ENCODE measurements around the gene DDRGK1. TPM values are rescaled to one million over a fixed set of nuclear protein-coding genes. Genes with fewer than 3 reads are reported as not detected.
A peak's percentile ranks its signal among the peaks of the same experiment; 100 is the strongest.

The DDRGK1 gene
- total RNA-seq, 3 donors from 2014 or later, result 65.4 to 75.8 (median 68.9) TPM

DNA sequence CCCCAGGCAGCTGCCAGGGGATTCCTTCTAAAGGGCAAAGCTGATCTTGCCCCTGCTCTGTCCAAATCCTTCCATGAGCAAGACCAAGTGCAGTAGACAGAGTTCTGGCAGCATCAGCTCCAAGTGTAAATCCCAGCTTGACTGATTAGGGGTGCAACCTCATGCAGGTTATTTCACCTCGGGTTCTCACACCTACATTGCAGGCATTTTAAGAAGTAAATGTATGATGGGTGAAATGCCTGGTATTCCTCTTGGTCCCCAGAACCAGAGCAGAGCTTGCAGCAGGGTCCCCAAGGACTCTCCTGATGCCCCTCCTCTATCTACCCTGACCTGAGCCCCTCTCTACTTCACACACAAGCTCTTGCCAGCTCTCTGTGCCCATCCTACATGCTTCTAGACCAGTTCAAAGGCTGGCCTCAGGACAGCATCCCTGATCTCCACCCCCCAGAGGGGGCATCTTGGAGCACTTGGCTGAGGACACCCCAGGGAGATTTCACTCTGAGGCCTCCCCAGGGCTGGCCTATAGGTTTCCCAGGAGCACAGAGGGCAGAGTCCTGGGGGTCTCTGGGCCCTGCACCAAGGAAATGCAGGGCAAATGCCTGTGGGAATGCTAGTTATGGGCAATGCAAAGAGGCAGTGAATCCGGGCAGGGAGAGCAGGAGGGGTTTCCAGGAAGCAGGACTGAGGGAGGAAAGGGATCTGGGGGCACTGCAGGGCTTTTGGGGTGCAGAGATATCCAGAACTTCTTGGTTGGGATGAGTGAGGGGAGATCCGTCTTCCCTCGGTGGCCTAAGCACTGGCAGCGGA lies 32.2 kb downstream of the DDRGK1 start:
- Mint-ChIP-seq H3K4me3 (peak overlapping the region; percentile 82), H3K4me1 (ENCODE audit: low read depth) (peaks cover 14% of the 10 kb centered on the region), H3K36me3 (ENCODE audit: insufficient read depth) (peaks cover 1% of the 10 kb centered on the region), H3K9me3 (no peaks in the 10 kb centered on the region), H3K27me3 (ENCODE audit: low read depth) (peaks cover 36% of the 10 kb centered on the region)
- ATAC-seq (no peak), DNase-seq (no peak)

DNA sequence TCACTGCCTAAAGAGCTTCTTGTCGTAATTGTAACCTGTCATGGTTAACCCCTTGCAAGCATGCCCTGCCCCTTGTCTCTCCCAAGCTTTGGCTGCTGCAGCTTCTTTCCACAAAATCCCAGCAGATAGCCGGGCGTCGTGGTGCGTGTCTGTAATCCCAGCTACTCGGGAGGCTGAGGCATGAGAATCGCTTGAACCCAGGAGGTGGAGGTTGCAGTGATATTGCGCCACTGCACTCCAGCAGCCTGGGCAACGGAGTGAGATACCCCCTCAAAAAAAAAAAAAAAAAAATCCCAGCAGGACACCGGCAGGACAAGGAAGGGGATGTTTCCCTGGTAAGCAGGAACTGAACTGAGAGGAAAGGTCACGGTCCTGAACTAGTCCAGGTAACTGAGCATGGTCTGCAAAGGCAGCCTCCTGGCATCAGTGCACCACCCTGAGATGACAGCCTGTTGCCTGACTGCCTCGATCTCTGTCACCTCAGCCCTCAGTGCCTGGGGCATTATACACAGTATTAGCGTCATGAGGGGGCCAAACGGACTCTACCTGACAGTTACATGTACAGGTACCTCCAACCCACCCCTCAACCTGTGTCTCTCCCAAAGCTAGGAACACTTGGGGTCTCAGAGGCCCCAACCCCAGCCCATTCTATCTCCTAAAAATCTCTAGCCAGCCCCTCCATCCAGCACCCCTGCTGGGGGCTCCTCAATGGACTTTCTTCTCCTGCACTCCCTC lies 32.9 kb downstream of the DDRGK1 start:
- Mint-ChIP-seq H3K27me3 (ENCODE audit: low read depth) (peaks cover 38% of the 10 kb centered on the region), H3K4me3 (peak overlapping the region; percentile 82), H3K9me3 (no peaks in the 10 kb centered on the region), H3K4me1 (ENCODE audit: low read depth) (peaks cover 14% of the 10 kb centered on the region), H3K36me3 (ENCODE audit: insufficient read depth) (peaks cover 1% of the 10 kb centered on the region)
- no peak for DNase-seq
- ATAC-seq, result no peak

DNA sequence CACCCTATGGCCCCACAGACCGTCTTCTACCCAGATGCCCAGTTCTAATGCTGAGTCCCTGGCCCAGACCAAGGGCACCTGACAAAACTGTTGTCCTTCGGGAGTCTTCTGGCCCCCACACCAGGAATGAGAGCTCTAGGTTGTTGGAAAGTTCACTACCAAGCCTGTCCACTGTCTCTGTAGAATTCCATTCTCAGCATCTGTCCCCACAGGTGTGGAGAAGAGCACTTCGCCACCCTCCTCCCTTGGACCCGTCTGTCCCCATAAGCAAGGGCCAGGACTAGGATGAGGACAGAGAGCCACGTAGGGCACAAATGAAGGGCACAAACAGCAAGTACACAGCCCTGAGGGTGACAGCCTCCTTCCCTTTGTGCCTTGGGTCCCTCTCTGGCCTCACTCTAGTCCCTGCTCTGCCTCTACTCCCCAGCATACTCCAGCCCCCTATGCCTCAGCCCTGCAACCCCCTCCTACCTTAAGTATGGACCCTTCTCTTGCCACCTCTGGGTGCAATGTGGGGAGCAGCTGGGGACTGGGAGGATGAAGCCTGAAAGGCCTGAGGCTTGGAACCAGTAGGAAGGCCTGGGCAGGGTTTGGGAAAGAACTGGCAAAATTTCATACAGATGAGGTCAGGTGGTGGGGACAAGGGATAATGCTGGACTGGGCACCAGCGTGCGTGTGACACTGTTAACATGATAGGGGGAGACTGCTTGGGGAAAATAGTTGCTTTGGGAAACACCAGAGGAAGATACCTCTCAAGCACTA lies 35.5 kb downstream of the DDRGK1 start:
- Mint-ChIP-seq H3K9me3 (no peaks in the 10 kb centered on the region), H3K4me1 (ENCODE audit: low read depth) (peaks cover 9% of the 10 kb centered on the region), H3K27me3 (ENCODE audit: low read depth) (peaks cover 26% of the 10 kb centered on the region), H3K36me3 (ENCODE audit: insufficient read depth) (peaks cover 1% of the 10 kb centered on the region), H3K4me3 (no peak overlapping the region)
- DNase-seq (no peak), ATAC-seq (no peak)

DNA sequence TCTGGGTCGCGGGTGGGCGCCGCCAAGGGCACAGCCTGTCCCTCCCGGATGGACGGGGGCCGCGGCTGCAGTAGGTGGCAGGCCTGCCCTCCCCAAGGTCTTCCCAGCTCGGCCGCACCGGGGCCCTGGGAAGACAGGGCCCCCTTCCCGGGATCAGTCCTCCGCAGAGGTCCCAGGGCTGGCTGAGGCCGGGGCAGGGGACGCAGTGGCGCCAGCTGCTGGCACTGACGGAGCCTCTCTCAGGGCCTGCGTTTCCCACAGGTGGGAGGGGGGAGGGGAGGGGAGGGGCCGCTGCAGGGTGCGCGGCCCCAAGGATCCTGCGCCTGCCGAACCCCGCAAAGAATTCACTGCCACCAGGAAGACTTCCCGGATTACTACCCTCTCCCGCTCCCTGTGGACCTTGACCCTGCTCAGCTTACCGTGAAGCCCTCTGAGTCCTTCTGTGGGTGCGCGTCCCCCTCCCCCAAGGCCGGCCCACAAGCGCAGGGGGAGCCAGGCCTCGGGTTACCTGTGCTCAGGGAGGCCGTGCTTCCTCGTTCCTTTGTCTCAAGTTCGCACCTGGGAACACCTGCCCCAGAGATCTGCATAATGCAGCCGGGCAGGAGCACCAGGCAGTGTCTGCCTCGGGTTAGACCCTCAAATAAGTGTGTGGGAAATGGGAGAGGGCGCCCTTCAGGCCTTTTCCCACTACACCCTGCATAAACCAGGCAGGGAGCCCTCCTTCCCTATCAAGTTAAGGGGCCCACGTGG lies 36.2 kb downstream of the DDRGK1 start:
- Mint-ChIP-seq H3K4me1 (ENCODE audit: low read depth) (peaks cover 9% of the 10 kb centered on the region), H3K27me3 (ENCODE audit: low read depth) (peaks cover 26% of the 10 kb centered on the region), H3K36me3 (ENCODE audit: insufficient read depth) (peaks cover 1% of the 10 kb centered on the region), H3K9me3 (no peaks in the 10 kb centered on the region), H3K4me3 (no peak overlapping the region)
- ATAC-seq (no peak), DNase-seq (no peak)

DNA sequence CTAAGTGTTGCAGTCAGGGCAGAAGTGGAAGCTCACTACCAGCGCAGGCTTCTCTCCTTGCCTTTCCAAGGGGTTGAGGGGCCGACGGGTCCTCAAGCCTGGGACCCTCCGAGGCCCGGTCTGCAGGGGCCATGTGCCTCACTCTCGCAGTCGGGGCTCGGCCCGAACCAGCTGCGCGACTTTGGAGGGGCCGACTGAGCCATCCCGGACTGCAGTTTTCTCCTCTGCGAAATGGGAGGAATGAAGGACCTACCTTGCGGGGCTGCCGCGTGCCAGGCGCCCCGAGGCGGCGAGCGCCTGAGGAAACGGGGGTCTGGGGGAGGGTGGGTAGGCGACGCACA lies 36.8 kb downstream of the DDRGK1 start:
- peaks cover 1% of the 10 kb centered on the region for H3K36me3 Mint-ChIP-seq (ENCODE audit: insufficient read depth)
- DNase-seq, result no peak
- ATAC-seq, result no peak
- H3K4me3 Mint-ChIP-seq, result no peak overlapping the region
- H3K27me3 Mint-ChIP-seq (ENCODE audit: low read depth), result peaks cover 26% of the 10 kb centered on the region
- H3K9me3 Mint-ChIP-seq, result no peaks in the 10 kb centered on the region
- peaks cover 9% of the 10 kb centered on the region for H3K4me1 Mint-ChIP-seq (ENCODE audit: low read depth)

DNA sequence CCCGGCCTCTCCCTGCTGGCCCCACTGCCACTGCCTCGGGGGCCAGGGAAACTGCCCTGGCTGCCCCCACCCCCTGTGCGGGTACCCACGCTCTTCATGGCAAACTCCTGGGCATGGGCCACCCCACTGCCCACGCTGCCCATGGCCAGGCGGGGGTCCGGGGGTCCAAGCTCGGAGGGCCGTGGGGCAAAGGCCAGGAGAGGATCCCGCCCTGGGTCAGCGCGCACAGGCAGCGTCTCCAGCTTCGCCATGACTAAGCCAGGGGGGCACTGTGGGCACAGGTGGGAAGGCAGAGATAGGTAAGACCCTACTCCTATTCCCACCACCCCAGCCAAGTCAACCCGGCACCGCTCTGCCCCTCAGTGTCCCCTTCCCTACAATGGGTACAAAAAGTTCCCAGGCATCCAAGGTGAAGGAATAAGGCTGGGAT lies 37.6 kb downstream of the DDRGK1 start:
- ATAC-seq (no peak), DNase-seq (no peak)
- H3K9me3 Mint-ChIP-seq, result no peaks in the 10 kb centered on the region
- H3K36me3 Mint-ChIP-seq (ENCODE audit: insufficient read depth), result peaks cover 1% of the 10 kb centered on the region
- peaks cover 23% of the 10 kb centered on the region for H3K27me3 Mint-ChIP-seq (ENCODE audit: low read depth)
- peaks cover 4% of the 10 kb centered on the region for H3K4me1 Mint-ChIP-seq (ENCODE audit: low read depth)
- H3K4me3 Mint-ChIP-seq, result no peak overlapping the region

DNA sequence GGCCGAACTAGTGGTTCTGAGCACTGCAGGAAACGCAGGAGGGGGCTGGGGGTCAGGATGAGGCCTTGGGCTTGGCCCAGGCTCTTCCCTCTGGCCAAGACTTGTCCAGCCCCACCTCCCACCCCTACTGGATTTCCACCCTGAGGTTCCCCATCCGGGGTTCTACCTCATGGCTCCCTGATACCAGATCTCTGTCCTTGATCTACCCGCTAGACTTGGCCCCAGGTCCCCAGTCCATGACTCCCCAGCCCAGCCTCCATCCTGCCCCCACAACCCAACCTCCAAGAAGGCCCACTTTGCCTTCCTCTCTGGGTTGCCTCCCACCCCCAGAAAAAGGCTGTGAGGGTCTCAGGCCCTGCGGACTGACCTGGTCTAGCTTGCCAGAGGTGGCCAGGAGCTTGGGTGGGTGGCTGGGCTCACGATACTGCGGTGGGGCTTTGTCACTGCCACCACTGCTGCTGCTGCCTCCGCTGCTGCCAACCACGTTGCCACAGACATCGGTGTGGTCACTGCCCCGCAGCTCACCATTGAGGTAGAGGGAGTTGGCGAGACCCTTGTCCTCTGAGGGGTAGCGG lies 38.1 kb downstream of the DDRGK1 start:
- no peaks in the 10 kb centered on the region for H3K9me3 Mint-ChIP-seq
- H3K36me3 Mint-ChIP-seq (ENCODE audit: insufficient read depth), result peaks cover 1% of the 10 kb centered on the region
- DNase-seq (no peak), ATAC-seq (no peak)
- H3K27me3 Mint-ChIP-seq (ENCODE audit: low read depth), result peaks cover 20% of the 10 kb centered on the region
- H3K4me3 Mint-ChIP-seq, result no peak overlapping the region
- peaks cover 4% of the 10 kb centered on the region for H3K4me1 Mint-ChIP-seq (ENCODE audit: low read depth)

DNA sequence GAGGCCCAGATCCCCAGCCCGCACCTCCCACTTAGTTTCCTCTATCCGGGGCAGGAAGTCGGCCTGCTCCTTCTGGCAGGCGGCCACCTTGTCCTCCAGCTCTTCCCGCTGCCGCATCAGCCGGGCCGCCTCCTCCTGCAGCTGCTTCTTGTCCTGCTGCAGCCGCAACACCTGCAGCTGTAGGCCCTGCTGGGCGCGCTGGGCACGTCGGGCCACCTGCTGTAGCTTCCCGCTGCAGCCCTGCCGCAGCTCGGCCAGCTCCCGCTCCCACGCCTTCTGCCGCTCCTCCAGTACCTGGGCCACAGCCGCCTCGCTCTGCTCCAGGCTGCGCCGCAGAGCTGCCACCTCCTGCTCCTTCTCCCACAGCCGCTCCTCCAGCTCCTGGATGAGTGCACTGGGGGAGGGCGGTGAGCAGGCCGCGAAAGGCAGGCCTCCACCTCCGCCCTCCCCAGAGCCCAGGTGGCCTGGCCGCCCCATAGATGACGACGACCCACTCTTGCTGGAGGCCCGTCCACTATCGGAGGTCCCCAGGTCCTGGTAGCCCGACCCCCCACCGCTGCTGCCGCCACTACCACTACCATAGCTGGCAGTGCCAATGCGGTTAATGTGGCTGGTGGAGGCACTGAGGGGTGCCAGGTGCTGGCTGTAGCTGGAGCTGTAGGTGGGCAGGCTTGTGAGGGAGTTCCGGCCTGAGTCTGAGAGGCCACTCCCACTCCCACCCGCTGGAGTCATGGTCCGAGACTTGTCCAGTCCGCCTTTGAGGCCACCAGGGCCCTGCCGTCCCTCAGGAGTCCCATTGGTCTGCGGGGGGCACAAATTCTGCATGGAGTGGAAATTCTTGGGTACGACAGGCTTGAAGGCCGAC lies 38.8 kb downstream of the DDRGK1 start:
- Mint-ChIP-seq H3K4me1 (ENCODE audit: low read depth) (peaks cover 6% of the 10 kb centered on the region), H3K9me3 (no peaks in the 10 kb centered on the region), H3K36me3 (ENCODE audit: insufficient read depth) (peaks cover 1% of the 10 kb centered on the region), H3K27me3 (ENCODE audit: low read depth) (peaks cover 20% of the 10 kb centered on the region), H3K4me3 (no peak overlapping the region)
- DNase-seq, result no peak
- ATAC-seq, result no peak

DNA sequence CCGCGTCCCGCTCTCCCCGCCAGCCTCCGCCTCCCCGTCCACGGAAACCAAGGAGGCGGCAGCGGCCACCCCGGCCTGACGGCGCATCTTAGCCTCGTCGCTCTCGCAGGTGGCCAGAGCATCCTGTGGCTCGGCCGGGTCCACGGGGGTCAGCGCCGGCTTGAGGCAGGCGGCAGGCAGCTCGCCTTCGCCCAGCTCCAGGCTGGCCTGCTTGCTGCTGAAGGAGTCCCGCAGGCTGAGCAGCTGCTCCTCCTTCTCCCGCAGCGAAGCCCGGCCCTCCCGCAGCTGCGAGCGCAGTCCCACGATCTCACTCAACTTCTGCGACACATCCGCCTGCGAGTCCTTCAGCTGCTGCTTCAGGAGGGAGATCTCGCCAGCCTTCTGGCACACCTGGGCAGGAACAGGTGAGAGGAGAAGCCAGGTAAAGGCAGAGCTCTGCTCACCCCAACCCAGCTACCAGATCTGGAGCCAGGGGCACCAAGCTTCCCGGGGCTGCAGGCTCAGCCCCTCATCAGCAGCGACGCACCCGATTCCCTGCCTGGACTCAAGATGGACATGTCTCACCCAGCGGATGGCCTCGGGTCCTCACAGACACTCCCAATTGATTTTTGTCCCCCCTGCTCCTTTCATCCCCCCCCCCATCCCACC lies 39.6 kb downstream of the DDRGK1 start:
- Mint-ChIP-seq H3K4me3 (no peak overlapping the region), H3K4me1 (ENCODE audit: low read depth) (peaks cover 7% of the 10 kb centered on the region), H3K36me3 (ENCODE audit: insufficient read depth) (peaks cover 1% of the 10 kb centered on the region), H3K27me3 (ENCODE audit: low read depth) (peaks cover 19% of the 10 kb centered on the region), H3K9me3 (no peaks in the 10 kb centered on the region)
- DNase-seq (no peak), ATAC-seq (no peak)

DNA sequence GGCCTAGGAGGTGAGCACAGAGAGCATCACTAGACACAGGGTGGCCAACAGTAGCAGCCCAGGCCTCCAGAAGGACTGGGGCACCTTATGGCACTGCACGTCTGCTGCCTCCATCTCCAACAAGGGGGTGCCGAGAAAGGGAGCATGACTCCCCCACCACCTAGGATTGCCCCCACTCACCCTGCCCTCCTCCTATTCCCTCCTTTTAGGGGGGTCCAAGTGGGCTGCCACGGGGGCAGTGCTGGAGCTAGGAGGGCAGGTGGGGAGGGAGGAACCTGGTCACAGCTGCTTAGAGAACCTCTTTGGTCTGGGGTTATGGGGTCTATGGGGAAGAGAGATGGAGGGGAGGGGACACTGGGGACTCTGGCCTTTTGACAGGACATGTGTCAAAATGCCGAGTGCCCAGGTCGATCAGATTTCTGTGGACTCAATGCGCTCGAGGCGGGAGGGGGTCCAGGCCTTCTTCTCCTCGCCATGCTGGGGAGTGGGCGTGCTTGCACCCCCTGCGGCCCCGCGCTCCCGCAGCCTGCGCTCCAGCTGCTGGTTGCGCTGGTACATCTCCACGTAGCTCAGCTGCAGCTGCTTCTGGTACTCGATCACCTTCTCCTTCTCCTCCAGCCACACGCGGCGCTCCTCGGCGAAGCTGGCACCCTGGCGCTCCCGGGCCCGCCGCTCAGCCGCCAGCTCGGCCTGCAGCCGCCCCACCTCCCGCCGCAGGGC lies 40.3 kb downstream of the DDRGK1 start:
- H3K27me3 Mint-ChIP-seq (ENCODE audit: low read depth), result peaks cover 15% of the 10 kb centered on the region

DNA sequence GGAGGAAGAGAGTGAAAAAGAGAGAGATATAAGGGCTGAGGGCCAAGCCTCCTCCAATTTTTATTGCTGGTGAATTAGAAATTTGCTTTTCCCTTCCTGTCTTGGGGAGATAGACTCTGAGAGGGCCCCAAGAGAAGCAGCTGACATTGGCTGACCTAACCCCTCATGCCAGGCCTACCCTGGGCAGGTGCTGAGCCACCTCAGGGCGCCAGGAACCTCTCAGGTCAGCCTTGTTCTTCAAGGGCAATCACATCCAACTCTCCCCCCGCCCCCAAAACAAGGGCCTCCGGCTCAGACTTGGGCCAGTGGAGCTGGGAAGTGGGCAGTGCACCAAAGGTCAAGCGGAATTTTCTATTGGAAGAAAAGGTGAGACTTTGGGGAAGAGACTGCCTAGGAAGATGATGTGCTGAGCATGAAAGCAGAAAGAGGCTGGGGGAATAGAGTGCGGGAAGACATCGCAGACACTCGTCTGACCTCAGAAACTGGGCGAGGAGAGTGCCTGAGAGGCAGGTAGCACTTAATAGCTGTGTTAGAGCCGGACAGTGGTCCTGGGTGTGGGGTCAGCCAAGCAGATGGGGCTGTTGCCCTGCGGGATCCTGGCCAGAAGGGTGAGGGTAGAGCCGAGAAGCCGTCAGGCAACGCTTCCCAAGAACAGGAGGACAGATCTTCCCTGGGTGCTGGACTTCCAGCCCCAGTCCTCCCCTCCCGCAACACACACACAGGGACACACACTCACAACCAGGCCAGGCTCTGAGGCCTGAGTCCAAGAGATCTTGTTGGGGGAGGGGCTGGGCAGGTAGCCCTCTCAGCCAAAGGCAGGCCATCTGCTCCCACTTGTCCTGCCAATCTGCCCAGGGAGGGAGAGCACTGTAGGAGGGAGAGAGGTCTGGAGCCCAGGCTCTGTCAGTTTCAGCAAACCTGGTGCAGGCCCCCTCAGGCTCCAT lies 41.1 kb downstream of the DDRGK1 start:
- DNase-seq, result no peak

More for the DNA sequence above, 40.3 kb downstream of the DDRGK1 start:
- Mint-ChIP-seq H3K36me3 (ENCODE audit: insufficient read depth) (no peaks in the 10 kb centered on the region), H3K4me1 (ENCODE audit: low read depth) (peaks cover 10% of the 10 kb centered on the region), H3K9me3 (no peaks in the 10 kb centered on the region), H3K4me3 (no peak overlapping the region)
- ATAC-seq, result no peak
- DNase-seq, result no peak

More for the DNA sequence above, 41.1 kb downstream of the DDRGK1 start:
- H3K27me3 Mint-ChIP-seq (ENCODE audit: low read depth), result peaks cover 7% of the 10 kb centered on the region
- no peak overlapping the region for H3K4me3 Mint-ChIP-seq
- H3K36me3 Mint-ChIP-seq (ENCODE audit: insufficient read depth), result peaks cover 2% of the 10 kb centered on the region
- no peaks in the 10 kb centered on the region for H3K9me3 Mint-ChIP-seq
- H3K4me1 Mint-ChIP-seq (ENCODE audit: low read depth), result peaks cover 13% of the 10 kb centered on the region
- ATAC-seq, result no peak
